ENCODE measurements around the gene PLCL2. TPM values are rescaled to one million over a fixed set of nuclear protein-coding genes. Genes with fewer than 3 reads are reported as not detected.

PLCL2 gene
- total RNA-seq, 4 donors from 2014 or later, result 0.95 to 4.8 (median 2.2) TPM

DNA sequence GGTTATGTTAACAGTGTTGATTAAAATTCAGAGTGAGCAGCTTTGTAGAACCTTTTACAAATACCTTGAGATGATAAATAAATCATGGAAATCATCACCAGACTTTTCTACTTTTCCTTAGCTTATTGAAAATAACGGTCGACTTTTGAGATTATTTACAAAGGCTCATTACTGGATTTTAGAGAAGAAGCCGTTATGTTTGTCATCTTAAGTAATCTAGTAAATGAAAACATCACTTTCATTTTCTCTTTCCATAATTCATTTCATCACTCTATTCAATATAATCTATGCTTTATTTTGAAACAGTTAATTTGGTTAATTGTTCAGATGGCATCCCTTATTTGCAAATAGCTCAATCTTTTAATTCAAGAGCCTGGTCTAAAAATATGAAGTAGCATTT lies 3.6 kb downstream of the PLCL2 start:
- peak overlapping the region in 2 of 4 donors; percentile 6 to 25 for H3K4me3 ChIP-seq

DNA sequence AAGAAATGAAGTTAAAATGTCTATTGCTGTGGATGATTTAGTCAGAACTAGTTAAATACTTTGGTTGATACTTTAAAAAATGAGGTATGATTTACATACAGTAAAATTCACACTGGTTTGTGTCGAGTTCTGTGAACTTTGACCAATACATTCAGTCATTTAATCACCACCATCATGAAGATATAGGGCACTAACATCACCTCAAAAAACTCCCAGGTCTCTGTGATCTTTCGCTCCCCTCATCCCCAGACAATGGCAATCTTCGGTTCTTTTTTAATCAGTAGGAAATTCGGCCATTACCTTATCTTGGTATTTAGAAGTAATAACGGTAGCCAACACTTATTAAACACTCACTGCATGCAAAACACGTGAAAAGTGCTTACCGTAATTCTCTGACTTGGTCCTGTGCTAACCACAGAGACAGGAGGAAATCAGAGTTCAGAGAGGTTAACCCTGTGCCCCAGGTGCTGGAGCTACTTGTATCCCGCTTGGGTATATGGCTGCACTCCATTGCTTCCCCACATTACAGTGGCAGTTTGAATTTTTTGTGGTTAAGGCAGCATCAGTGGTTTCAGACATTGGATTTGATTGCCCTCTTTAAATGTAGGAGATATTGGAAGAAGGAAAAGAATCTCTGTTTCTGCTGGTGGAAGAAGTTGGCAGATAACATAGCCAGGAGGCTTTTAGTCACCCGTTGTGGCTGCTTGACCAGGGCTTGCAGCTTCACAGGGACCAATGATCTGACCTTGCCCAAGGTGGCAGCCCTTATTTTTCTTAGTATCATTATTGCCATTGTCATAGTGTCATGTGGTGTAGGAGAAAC lies 4.2 kb downstream of the PLCL2 start:
- Histone ChIP-seq H3K9me3 (no peaks in the 10 kb centered on the region), H3K36me3 (no peaks in the 10 kb centered on the region), H3K27ac (no peak overlapping the region), H3K27me3 (peaks cover 0 to 4% (median 0%) of the 10 kb centered on the region in 4 donors), H3K4me1 (peaks cover 0 to 39% (median 0%) of the 10 kb centered on the region in 3 donors), H3K4me3 (peak overlapping the region in 1 of 4 donors; percentile 25)
- intact Hi-C loops (cut with DNase I), result no loop called here
- TF ChIP-seq, protein P1, sequence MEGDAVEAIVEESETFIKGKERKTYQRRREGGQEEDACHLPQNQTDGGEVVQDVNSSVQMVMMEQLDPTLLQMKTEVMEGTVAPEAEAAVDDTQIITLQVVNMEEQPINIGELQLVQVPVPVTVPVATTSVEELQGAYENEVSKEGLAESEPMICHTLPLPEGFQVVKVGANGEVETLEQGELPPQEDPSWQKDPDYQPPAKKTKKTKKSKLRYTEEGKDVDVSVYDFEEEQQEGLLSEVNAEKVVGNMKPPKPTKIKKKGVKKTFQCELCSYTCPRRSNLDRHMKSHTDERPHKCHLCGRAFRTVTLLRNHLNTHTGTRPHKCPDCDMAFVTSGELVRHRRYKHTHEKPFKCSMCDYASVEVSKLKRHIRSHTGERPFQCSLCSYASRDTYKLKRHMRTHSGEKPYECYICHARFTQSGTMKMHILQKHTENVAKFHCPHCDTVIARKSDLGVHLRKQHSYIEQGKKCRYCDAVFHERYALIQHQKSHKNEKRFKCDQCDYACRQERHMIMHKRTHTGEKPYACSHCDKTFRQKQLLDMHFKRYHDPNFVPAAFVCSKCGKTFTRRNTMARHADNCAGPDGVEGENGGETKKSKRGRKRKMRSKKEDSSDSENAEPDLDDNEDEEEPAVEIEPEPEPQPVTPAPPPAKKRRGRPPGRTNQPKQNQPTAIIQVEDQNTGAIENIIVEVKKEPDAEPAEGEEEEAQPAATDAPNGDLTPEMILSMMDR (IDR thresholded peaks at IDR 0.05), result no peak
- no peak for TF ChIP-seq POLR2A (IDR thresholded peaks at IDR 0.05)
- no peak for DNase-seq
- 57 to 71% methylated on average over 9 of the region's 9 CpGs for WGBS, 2 donors

More for the DNA sequence above, 3.6 kb downstream of the PLCL2 start:
- Histone ChIP-seq H3K9me3 (no peaks in the 10 kb centered on the region), H3K27me3 (peaks cover 0 to 4% (median 0%) of the 10 kb centered on the region in 4 donors), H3K27ac (peak overlapping the region in 1 of 4 donors; percentile 45), H3K36me3 (no peaks in the 10 kb centered on the region), H3K4me1 (peaks cover 0 to 44% (median 0%) of the 10 kb centered on the region in 3 donors)
- TF ChIP-seq, protein P1 (IDR thresholded peaks at IDR 0.05), result no peak
- TF ChIP-seq POLR2A (IDR thresholded peaks at IDR 0.05), result no peak
- WGBS, 2 donors, result 47 to 58% methylated on average over 3 of the region's 3 CpGs
- DNase-seq, result no peak
- intact Hi-C loops (cut with DNase I), result no loop called here

DNA sequence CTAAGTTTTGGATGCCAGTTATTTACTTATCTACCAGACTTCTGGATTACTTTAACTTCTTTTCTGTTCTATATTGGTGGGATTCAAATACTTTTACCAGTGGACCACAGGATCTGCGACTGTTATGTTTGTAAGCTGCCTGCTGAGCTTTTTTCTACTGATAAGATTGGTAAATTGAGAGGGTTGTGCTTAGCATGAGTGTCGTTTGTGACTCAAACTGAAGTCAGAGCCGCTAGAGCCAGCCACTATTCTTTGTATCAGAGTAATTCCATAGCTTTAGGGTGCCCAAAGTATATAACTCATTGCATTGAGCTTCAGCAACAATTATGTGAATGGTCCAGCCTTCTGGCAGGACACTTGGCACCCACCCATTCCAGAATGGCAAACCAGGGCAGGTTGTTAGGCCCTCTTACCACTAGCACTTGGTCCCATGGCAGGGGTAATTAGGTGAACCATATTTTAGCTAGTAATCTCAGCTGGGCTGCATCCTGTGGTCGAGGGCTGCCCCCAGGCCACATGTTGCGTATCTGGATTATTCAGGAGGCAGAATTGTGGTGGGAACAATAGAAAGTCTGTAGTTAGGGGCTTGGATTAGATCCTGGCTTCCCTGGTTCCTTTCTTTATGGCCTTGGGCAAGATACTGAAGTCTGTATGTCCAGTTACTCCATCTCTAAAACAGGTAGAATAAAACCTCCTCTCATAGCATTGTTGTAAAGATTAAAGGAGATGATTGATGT lies 6.0 kb downstream of the PLCL2 start:
- H3K4me1 ChIP-seq, result peaks cover 0 to 24% (median 0%) of the 10 kb centered on the region in 3 donors
- no peak overlapping the region for H3K27ac ChIP-seq
- WGBS, 2 donors, result 76 to 84% methylated on average over 4 to 5 of the region's 5 CpGs
- intact Hi-C loops (cut with DNase I), result no loop called here
- H3K36me3 ChIP-seq, result no peaks in the 10 kb centered on the region
- H3K4me3 ChIP-seq, result no peak overlapping the region
- no peaks in the 10 kb centered on the region for H3K9me3 ChIP-seq
- H3K27me3 ChIP-seq, result no peaks in the 10 kb centered on the region
- no peak for DNase-seq
- TF ChIP-seq, protein P1 (IDR thresholded peaks at IDR 0.05), result no peak
- TF ChIP-seq POLR2A (IDR thresholded peaks at IDR 0.05), result no peak

DNA sequence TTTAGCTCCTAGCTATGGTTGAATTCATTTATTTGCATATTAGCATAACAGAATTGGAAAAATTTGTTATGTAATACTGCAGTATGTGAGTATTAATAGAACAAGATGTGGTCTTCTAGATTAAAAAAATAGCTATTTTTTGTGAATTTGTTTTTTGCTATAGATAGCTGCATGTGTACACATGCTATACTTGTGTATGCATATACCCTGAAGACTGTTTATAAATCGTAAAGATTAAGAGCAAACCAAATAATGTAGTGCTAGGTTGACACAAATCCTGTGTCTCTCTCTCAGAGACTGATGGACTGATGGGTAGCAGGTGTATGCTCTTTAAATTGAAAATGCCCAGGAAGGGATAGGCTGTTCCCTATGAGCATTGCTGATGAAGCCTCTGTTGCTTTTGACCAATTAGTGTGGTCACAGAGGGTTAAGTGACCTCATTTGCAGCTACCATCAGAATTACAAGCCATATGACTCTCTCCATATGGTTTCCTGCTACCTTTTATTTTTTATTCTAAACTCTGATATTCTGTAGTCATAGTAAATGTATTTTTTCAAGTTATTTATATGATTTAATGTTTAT lies 9.0 kb downstream of the PLCL2 start:
- 79 to 81% methylated on average over 1 of the region's 1 CpG for WGBS, 2 donors
- H3K4me1 ChIP-seq, result peaks cover 0 to 5% (median 0%) of the 10 kb centered on the region in 3 donors

More for the DNA sequence above, 9.0 kb downstream of the PLCL2 start:
- no peak for TF ChIP-seq POLR2A (IDR thresholded peaks at IDR 0.05)
- TF ChIP-seq, protein P1 (IDR thresholded peaks at IDR 0.05), result no peak
- intact Hi-C loops (cut with DNase I), result no loop called here
- Histone ChIP-seq H3K36me3 (no peaks in the 10 kb centered on the region), H3K4me3 (no peak overlapping the region), H3K9me3 (no peaks in the 10 kb centered on the region), H3K27ac (no peak overlapping the region), H3K27me3 (no peaks in the 10 kb centered on the region)
- DNase-seq, result no peak
